GM12891 (cell line): ENCODE data around the gene BTBD9.

Experiments used
- PAX5 ChIP-seq: IDR thresholded peaks from 2 replicates; pipeline ENCODE4 v1.6.1; 2011; ENCODE audit warnings: low read length, moderate library complexity, mild to moderate bottlenecking; ENCODE audit not compliant: insufficient read depth, severe bottlenecking
- POLR2A ChIP-seq: IDR thresholded peaks from 2 replicates; pipeline ENCODE4 v1.6.1; 2011; ENCODE audit warnings: low read depth, low read length, control low read depth
- POLR2AphosphoS5 ChIP-seq: IDR thresholded peaks from 2 replicates; pipeline ENCODE4 v1.6.1; 2011; ENCODE audit warnings: low read depth, low read length, control low read depth
- TAF1 ChIP-seq: IDR thresholded peaks from 2 replicates; pipeline ENCODE4 v1.6.1; 2011; ENCODE audit warnings: low read depth, low read length, control low read depth

DNA sequence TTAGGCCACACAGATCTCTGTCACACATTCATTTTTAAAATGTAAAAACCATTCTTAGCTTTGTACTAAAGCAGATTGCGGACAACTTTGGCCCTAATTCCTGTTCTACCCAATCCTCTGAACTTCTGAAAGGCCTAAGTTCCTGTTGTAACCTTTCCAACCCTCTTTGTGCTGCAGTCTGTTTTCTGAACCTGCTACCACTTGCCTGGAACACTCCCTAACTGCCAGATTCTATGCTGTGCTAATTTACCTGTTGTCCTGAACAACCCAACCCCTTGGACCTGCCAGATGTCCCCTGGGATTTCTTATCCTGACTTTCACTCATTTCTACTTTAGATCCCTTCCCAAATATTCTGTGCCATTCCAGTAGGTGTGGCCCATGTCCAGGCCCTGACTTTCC, 421.5 kb downstream of the BTBD9 start:
- TF ChIP-seq POLR2A (no peak), POLR2AphosphoS5 (no peak), PAX5 (no peak), TAF1 (no peak)
